ENCODE data around the gene ARTN. TPM values are rescaled to one million over a fixed set of nuclear protein-coding genes. Genes with fewer than 3 reads are reported as not detected.

Gene ARTN
- total RNA-seq, 4 donors from 2014 or later = 0.48 to 2.7 (median 1.3) TPM; not detected in 1

GRCh38 chr1:43970502-43970901 is 36.9 kb downstream of the ARTN start:
- TF ChIP-seq POLR2A (IDR thresholded peaks at IDR 0.05) = no peak
- TF ChIP-seq, protein P1, sequence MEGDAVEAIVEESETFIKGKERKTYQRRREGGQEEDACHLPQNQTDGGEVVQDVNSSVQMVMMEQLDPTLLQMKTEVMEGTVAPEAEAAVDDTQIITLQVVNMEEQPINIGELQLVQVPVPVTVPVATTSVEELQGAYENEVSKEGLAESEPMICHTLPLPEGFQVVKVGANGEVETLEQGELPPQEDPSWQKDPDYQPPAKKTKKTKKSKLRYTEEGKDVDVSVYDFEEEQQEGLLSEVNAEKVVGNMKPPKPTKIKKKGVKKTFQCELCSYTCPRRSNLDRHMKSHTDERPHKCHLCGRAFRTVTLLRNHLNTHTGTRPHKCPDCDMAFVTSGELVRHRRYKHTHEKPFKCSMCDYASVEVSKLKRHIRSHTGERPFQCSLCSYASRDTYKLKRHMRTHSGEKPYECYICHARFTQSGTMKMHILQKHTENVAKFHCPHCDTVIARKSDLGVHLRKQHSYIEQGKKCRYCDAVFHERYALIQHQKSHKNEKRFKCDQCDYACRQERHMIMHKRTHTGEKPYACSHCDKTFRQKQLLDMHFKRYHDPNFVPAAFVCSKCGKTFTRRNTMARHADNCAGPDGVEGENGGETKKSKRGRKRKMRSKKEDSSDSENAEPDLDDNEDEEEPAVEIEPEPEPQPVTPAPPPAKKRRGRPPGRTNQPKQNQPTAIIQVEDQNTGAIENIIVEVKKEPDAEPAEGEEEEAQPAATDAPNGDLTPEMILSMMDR (IDR thresholded peaks at IDR 0.05) = no peak
- H3K4me1 ChIP-seq = peaks cover 0 to 7% of the 10 kb centered on the region in 2 donors
- H3K36me3 ChIP-seq = no peaks in the 10 kb centered on the region
- H3K27ac ChIP-seq = no peak overlapping the region
- DNase-seq = no peak
- H3K9me3 ChIP-seq = no peaks in the 10 kb centered on the region
- intact Hi-C loops (cut with DNase I; ENCODE audit: low total_unique reads) = no loop called here
- H3K4me3 ChIP-seq = peak overlapping the region; percentile 71 to 88
- H3K27me3 ChIP-seq = no peaks in the 10 kb centered on the region

- intact Hi-C loops (cut with DNase I; ENCODE audit: low total_unique reads) = no loop called here
- Histone ChIP-seq H3K27ac (no peak overlapping the region), H3K36me3 (no peaks in the 10 kb centered on the region), H3K4me3 (no peak overlapping the region), H3K4me1 (peaks cover under 1 to 9% of the 10 kb centered on the region in 2 donors), H3K27me3 (no peaks in the 10 kb centered on the region), H3K9me3 (no peaks in the 10 kb centered on the region)
- TF ChIP-seq, protein P1 (IDR thresholded peaks at IDR 0.05) = no peak
- no peak for TF ChIP-seq POLR2A (IDR thresholded peaks at IDR 0.05)
- no peak for DNase-seq
Measured at GRCh38 chr1:43970911-43971310, 37.3 kb downstream of the ARTN start.

GRCh38 chr1:43971336-43971980 is 37.9 kb downstream of the ARTN start:
- no peaks in the 10 kb centered on the region for H3K36me3 ChIP-seq
- H3K27me3 ChIP-seq = no peaks in the 10 kb centered on the region
- H3K4me1 ChIP-seq = peaks cover 4 to 15% of the 10 kb centered on the region in 2 donors
- no peak for DNase-seq
- TF ChIP-seq POLR2A (IDR thresholded peaks at IDR 0.05) = no peak
- TF ChIP-seq, protein P1 (IDR thresholded peaks at IDR 0.05) = no peak
- intact Hi-C loops (cut with DNase I; ENCODE audit: low total_unique reads) = no loop called here
- H3K9me3 ChIP-seq = no peaks in the 10 kb centered on the region
- H3K4me3 ChIP-seq = no peak overlapping the region
- H3K27ac ChIP-seq = no peak overlapping the region

GRCh38 chr1:43973981-43974442 is 40.4 kb downstream of the ARTN start:
- H3K9me3 ChIP-seq = no peaks in the 10 kb centered on the region
- no peak for DNase-seq
- TF ChIP-seq, protein P1 (IDR thresholded peaks at IDR 0.05) = no peak
- TF ChIP-seq POLR2A (IDR thresholded peaks at IDR 0.05) = no peak
- peaks cover 4 to 15% of the 10 kb centered on the region in 2 donors for H3K4me1 ChIP-seq
- intact Hi-C loops (cut with DNase I; ENCODE audit: low total_unique reads) = no loop called here
- H3K36me3 ChIP-seq = no peaks in the 10 kb centered on the region
- no peaks in the 10 kb centered on the region for H3K27me3 ChIP-seq
- H3K27ac ChIP-seq = peak overlapping the region; percentile 83 to 88
- peak overlapping the region; percentile 65 to 93 for H3K4me3 ChIP-seq

DNA sequence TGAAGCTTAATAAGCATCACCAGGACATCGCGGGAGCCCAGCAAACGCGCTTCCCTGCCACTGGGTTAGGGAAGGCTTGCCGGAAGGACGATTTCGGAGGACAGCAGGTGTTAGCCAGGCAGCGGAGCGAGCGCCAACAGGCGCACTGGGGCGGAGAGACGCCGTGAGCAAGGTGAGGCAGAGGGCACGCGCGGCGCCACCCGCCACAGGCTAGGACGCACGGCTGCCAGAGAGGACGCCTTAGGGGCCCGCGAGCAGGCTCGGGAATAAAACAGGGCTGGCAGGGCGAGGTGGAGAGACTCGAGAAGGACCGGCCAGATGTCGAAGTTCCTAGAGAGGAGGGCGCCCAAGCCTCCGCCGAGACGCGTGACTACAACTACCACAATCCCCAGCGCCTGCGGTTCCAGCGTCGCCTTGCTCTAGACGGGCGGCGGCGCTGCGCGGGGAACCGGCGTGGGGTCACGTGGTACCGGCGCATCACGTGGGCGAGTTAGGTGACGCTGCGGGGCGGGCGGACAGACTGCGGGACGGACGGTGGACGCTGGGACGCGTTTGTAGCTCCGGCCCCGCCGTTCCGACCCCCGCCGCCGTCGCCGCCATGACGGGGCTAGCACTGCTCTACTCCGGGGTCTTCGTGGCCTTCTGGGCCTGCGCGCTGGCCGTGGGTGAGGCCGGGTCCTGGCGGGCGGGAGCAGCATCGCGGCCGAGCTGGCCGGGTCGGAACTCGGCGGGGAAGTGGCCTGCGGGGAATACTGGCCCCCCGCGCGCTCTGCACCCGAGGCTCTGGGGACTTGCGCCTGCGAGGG is 41.0 kb downstream of the ARTN start, which contains the start of gene ATP6V0B:
ATP6V0B (plus strand) TSS at position 518 of the 806 bp plus-strand sequence; CDS start at position 599, 81 bp downstream.
- TF ChIP-seq, protein P1 (IDR thresholded peaks at IDR 0.05) = peak; percentile 30 to 63 (median 46)
- peak; percentile 88 to 96 for TF ChIP-seq POLR2A (IDR thresholded peaks at IDR 0.05)
- H3K4me3 ChIP-seq = peak within 1 kb of the TSS; percentile 65 to 93
- no peaks in the 10 kb centered on the region for H3K9me3 ChIP-seq
- H3K27ac ChIP-seq = peak within 1 kb of the TSS; percentile 83 to 88
- DNase-seq = peak; percentile 94 to 95
- intact Hi-C loops (cut with DNase I; ENCODE audit: low total_unique reads) = no loop called here
- no peaks in the 10 kb centered on the region for H3K27me3 ChIP-seq
- no peaks in the 10 kb centered on the region for H3K36me3 ChIP-seq
- peaks cover 4 to 15% of the 10 kb centered on the region in 2 donors for H3K4me1 ChIP-seq

Measured in uterus (tissue), 4 donors.